ENCODE results near the gene EML4. TPM values are rescaled to one million over a fixed set of nuclear protein-coding genes. Genes with fewer than 3 reads are reported as not detected.
"Not testable (repeated sequence)": the region's sequence is repeated elsewhere in the genome, so short reads cannot be mapped to it uniquely, and the experiment has no call there.

EML4 gene
- total RNA-seq, 1 donor from 2014 or later: 30.3 TPM

- no peak for DNase-seq (ENCODE audit: extremely low read depth, low read depth, low spot score)
Observed at GRCh38 chr2:42371611-42372473, 202.7 kb downstream of the EML4 start.

- DNase-seq (ENCODE audit: extremely low read depth, low read depth, low spot score): no peak
Observed at GRCh38 chr2:42372474-42373200, 203.5 kb downstream of the EML4 start.

- DNase-seq (ENCODE audit: extremely low read depth, low read depth, low spot score): no peak
Observed at GRCh38 chr2:42376758-42377157, 207.6 kb downstream of the EML4 start.

- no peak for DNase-seq (ENCODE audit: extremely low read depth, low read depth, low spot score)
Observed at GRCh38 chr2:42378415-42378814, 209.3 kb downstream of the EML4 start.

- DNase-seq (ENCODE audit: extremely low read depth, low read depth, low spot score): not testable (repeated sequence)
Observed at GRCh38 chr2:42380026-42380425, 210.9 kb downstream of the EML4 start.

- DNase-seq (ENCODE audit: extremely low read depth, low read depth, low spot score): no peak
Observed at GRCh38 chr2:42382144-42382543, 213.0 kb downstream of the EML4 start.

Other genes with a start within 250 kb of the EML4 start
- 4.0 and 8.5 TPM in 2 replicates for gene PKDCC, start 121.3 kb upstream of the EML4 start, total RNA-seq
- 147 and 201 TPM in 2 replicates for gene COX7A2L, start 191.9 kb downstream of the EML4 start, total RNA-seq

Measured in glomerular endothelial cell (primary cell).